WTC11 (cell line): ENCODE data around the gene KCNE4.

ENCODE experiments used
- CTCF ChIP-seq: fragments of 200-600 bp; IDR thresholded peaks from 2 replicates; pipeline ENCODE4 v1.8.0; 2022; ENCODE audit warnings: antibody characterized with exemption
- E2F4 ChIP-seq: sonication (generic); formaldehyde crosslinking; IDR thresholded peaks from 2 replicates; pipeline ENCODE4 v1.8.1; 2022; ENCODE audit warnings: low read depth, mild to moderate bottlenecking, moderate library complexity, missing genetic modification reagents, borderline replicate concordance
- HMGXB4 ChIP-seq: sonication (generic); formaldehyde crosslinking; IDR thresholded peaks from 2 replicates; pipeline ENCODE4 v1.8.1; 2023; ENCODE audit warnings: mild to moderate bottlenecking, moderate library complexity, missing genetic modification reagents
- MAX ChIP-seq: sonication (generic); formaldehyde crosslinking; IDR thresholded peaks from 2 replicates; pipeline ENCODE4 v1.8.0; 2022; ENCODE audit warnings: mild to moderate bottlenecking, missing genetic modification reagents
- MXD4 ChIP-seq: fragments of 250-450 bp; sonication (Bioruptor Pico); IDR thresholded peaks from 2 replicates; pipeline ENCODE4 v1.8.0; 2021; ENCODE audit warnings: mild to moderate bottlenecking, moderate library complexity, borderline replicate concordance
- SP1 ChIP-seq: sonication (generic); formaldehyde crosslinking; conservative IDR thresholded peaks from 2 replicates; pipeline ENCODE4 v1.8.1; 2022; ENCODE audit warnings: missing genetic modification reagents
- TCF7 ChIP-seq: sonication (generic); formaldehyde crosslinking; IDR thresholded peaks from 2 replicates; pipeline ENCODE4 v1.8.0; 2022; ENCODE audit warnings: mild to moderate bottlenecking, low read depth, missing genetic modification reagents, moderate library complexity
- ZNF121 ChIP-seq: sonication (generic); formaldehyde crosslinking; IDR thresholded peaks from 2 replicates; pipeline ENCODE4 v1.8.0; 2023; ENCODE audit warnings: missing genetic modification reagents
- ZNF423 ChIP-seq: fragments of 250-450 bp; sonication (Bioruptor Pico); IDR thresholded peaks from 2 replicates; pipeline ENCODE4 v2.1.2; 2022; ENCODE audit warnings: mild to moderate bottlenecking, moderate library complexity

GRCh38 chr2:223008162-223008561 is 43.8 kb upstream of the KCNE4 start:
- TF ChIP-seq CTCF (no peak), ZNF121 (no peak), ZNF423 (CRISPR knock-in tag) (no peak), MAX (CRISPR knock-in tag) (no peak), E2F4 (no peak), SP1 (CRISPR knock-in tag) (no peak), MXD4 (CRISPR knock-in tag) (no peak), TCF7 (CRISPR knock-in tag) (no peak), HMGXB4 (no peak)
